ENCODE measurements around the gene PCOLCE2. TPM values are rescaled to one million over a fixed set of nuclear protein-coding genes. Genes with fewer than 3 reads are reported as not detected.

The PCOLCE2 gene
- total RNA-seq (100 to 1,000 TPM in 1 of 2 donors, 10 to 100 TPM in 1; 83.3 to 106 TPM), polyA plus RNA-seq (100 to 1,000 TPM in 1 of 2 donors, 10 to 100 TPM in 1; 73.0 to 181 TPM)
- long read RNA-seq, donor 1, transcript PCOLCE2-201 (9 exons, 2,021 nt): major isoform, 464 of 492 reads
- long read RNA-seq, donor 1, partial matches to known transcripts: 15 of 492 reads
- long read RNA-seq, donor 1, other reads (novel, unspliced or antisense): 11 of 492 reads
- long read RNA-seq, donor 2, transcript PCOLCE2-201 (9 exons, 2,021 nt): major isoform, 85 of 96 reads
- long read RNA-seq, donor 2, partial matches to known transcripts: 4 of 96 reads
- long read RNA-seq, donor 2, other reads (novel, unspliced or antisense): 4 of 96 reads

DNA sequence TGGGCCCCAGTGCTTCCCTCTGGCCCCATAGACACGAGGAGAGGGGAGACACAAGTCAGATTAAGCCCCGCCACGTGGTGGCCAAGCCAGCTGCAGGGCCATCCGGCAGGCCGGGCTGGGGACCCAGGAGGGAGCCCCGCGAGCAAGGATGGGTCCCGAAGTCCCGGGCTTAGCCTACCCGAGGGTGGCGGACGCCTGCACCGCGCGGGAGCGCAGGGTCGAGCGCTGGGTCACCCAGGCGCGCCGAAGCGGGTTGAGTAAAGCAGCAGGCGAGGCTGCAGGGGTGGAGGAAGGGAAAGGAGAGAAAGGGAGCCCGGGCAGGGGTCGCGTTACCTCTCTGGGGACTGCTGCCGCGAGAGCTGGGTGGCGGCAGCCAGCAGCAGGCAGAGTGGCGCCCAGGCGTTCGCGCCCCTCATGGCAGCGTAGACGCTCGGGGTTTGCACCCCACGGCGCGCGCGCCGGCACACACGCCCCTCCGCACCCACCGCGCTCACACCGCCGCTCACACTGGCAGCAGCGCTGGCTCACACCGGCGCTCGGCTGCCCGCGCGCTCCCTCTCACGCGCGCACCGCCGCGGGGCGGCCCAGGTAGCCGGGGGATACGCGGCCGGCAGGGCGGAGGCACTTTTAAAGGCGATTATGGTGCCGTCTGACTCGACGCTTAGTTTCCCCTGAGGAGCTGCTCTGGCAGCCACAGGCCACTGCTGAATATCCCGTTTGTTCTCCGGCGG, at the start of gene PCOLCE2:
PCOLCE2 (minus strand) TSS at position 603 of the 731 bp plus-strand sequence; CDS start at position 416, 187 bp downstream.
- Histone ChIP-seq H3K27me3 (ENCODE audit: control insufficient read depth in 1 of 2, insufficient read depth in 2 of 2, low read length in 1 of 2) (no peaks in the 10 kb centered on the region), H3K4me1 (ENCODE audit: control insufficient read depth in 1 of 2, insufficient read depth in 2 of 2, low read length in 2 of 2) (no peaks in the 10 kb centered on the region), H3K36me3 (ENCODE audit: control insufficient read depth in 1 of 2, insufficient read depth in 2 of 2, low read length in 1 of 2) (no peaks in the 10 kb centered on the region), H3K4me3 (ENCODE audit: low read length in 2 of 2) (peak within 1 kb of the TSS; percentile 70 to 91), H3K9me3 (ENCODE audit: control insufficient read depth, low read length) (no peaks in the 10 kb centered on the region), H3K27ac (ENCODE audit: low read depth in 1 of 2, low read length in 2 of 2) (no peak within 1 kb of the TSS)
- ATAC-seq (ENCODE audit: low FRiP score): peak; percentile 73
- intact Hi-C loops (cut with DNase I): loop anchor here in 1 of 2 donors (5.0 kb wide), 1 partner anchor 89 kb away; no protein-coding TSS in a partner anchor
- WGBS, 2 donors: 0% methylated on average over 33 to 74 of the region's 74 CpGs
- peak; percentile 52 to 81 for DNase-seq

DNA sequence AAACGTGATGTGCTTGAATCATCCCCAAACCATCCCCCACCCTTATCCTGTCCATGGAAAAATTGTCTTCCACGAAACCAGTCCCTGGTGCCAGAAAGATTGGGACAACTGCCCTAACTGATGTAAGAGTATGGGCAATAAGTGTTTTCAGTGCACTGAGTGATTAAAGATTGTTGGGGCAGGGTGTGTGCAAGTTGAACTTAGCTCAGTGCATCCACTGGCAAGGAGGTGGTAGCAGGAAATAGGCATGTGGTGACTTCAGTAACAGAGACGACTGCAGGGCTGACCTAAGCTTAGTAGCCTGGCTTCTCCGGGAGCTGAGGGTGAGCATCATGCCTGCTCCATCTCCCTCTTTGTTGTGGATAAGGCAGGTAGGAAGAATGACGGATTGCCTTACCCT, 47.1 kb upstream of the PCOLCE2 start:
- ATAC-seq (ENCODE audit: low FRiP score): no peak
- Histone ChIP-seq H3K27ac (ENCODE audit: low read depth in 1 of 2, low read length in 2 of 2) (no peak overlapping the region), H3K4me1 (ENCODE audit: control insufficient read depth in 1 of 2, insufficient read depth in 2 of 2, low read length in 2 of 2) (no peaks in the 10 kb centered on the region), H3K9me3 (ENCODE audit: control insufficient read depth, low read length) (no peaks in the 10 kb centered on the region), H3K27me3 (ENCODE audit: control insufficient read depth in 1 of 2, insufficient read depth in 2 of 2, low read length in 1 of 2) (no peaks in the 10 kb centered on the region), H3K36me3 (ENCODE audit: control insufficient read depth in 1 of 2, insufficient read depth in 2 of 2, low read length in 1 of 2) (no peaks in the 10 kb centered on the region), H3K4me3 (ENCODE audit: low read length in 2 of 2) (no peak overlapping the region)
- no peak for DNase-seq
- WGBS, 2 donors: 62 to 70% methylated on average over 5 of the region's 5 CpGs
- intact Hi-C loops (cut with DNase I): no loop called here

GRCh38 chr3:142934887-142935269, 46.0 kb upstream of the PCOLCE2 start:
- Histone ChIP-seq H3K9me3 (ENCODE audit: control insufficient read depth, low read length) (no peaks in the 10 kb centered on the region), H3K4me3 (ENCODE audit: low read length in 2 of 2) (no peak overlapping the region), H3K36me3 (ENCODE audit: control insufficient read depth in 1 of 2, insufficient read depth in 2 of 2, low read length in 1 of 2) (no peaks in the 10 kb centered on the region), H3K4me1 (ENCODE audit: control insufficient read depth in 1 of 2, insufficient read depth in 2 of 2, low read length in 2 of 2) (no peaks in the 10 kb centered on the region), H3K27ac (ENCODE audit: low read depth in 1 of 2, low read length in 2 of 2) (no peak overlapping the region), H3K27me3 (ENCODE audit: control insufficient read depth in 1 of 2, insufficient read depth in 2 of 2, low read length in 1 of 2) (no peaks in the 10 kb centered on the region)
- 88 to 91% methylated on average over 3 of the region's 3 CpGs for WGBS, 2 donors
- DNase-seq: no peak
- ATAC-seq (ENCODE audit: low FRiP score): no peak
- intact Hi-C loops (cut with DNase I): loop anchor here in 1 of 2 donors (5.0 kb wide), 1 partner anchor 108 kb away; no protein-coding TSS in a partner anchor

DNA sequence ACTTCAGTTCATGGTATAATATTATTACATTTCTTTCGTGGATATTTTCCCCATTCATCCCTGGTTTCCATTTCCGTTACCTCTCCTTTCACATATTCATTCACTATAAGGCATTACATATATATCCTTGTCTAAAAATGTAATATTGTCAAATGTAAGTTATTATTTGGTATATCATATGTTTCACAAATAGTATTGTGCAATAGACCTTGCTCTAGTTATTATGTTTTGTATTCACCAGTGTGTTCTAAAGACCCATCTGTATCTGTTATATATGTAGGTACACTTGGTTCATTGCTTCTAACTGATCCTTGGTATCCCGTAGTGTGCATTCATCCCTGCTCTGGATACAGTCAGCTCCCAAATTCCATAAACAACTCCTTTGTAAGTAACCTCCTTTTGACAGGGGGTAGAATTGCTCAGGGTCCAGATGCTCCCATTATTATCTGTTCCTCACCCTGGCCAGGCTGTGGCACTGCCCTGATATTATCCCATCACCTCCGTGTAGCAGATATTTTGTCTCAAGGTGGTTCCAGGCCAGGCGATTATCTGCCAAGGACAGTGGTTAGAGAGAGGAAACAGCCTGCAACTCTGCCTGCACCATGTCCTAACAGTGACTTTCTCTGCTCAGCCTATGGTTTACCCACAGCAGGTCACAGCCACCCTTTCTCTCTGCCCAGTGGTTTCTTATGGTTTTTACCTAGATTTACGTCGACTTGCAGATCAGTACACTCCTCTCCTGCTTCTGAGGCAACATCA, 45.4 kb upstream of the PCOLCE2 start:
- H3K9me3 ChIP-seq (ENCODE audit: control insufficient read depth, low read length): no peaks in the 10 kb centered on the region
- H3K27ac ChIP-seq (ENCODE audit: low read depth in 1 of 2, low read length in 2 of 2): no peak overlapping the region
- DNase-seq (no peak), ATAC-seq (ENCODE audit: low FRiP score) (no peak)
- no peak overlapping the region for H3K4me3 ChIP-seq (ENCODE audit: low read length in 2 of 2)
- 83 to 92% methylated on average over 7 of the region's 7 CpGs for WGBS, 2 donors
- intact Hi-C loops (cut with DNase I): loop anchor here in 1 of 2 donors (5.0 kb wide), 1 partner anchor 107 kb away; no protein-coding TSS in a partner anchor
- H3K27me3 ChIP-seq (ENCODE audit: control insufficient read depth in 1 of 2, insufficient read depth in 2 of 2, low read length in 1 of 2): no peaks in the 10 kb centered on the region
- H3K36me3 ChIP-seq (ENCODE audit: control insufficient read depth in 1 of 2, insufficient read depth in 2 of 2, low read length in 1 of 2): no peaks in the 10 kb centered on the region
- no peaks in the 10 kb centered on the region for H3K4me1 ChIP-seq (ENCODE audit: control insufficient read depth in 1 of 2, insufficient read depth in 2 of 2, low read length in 2 of 2)

DNA sequence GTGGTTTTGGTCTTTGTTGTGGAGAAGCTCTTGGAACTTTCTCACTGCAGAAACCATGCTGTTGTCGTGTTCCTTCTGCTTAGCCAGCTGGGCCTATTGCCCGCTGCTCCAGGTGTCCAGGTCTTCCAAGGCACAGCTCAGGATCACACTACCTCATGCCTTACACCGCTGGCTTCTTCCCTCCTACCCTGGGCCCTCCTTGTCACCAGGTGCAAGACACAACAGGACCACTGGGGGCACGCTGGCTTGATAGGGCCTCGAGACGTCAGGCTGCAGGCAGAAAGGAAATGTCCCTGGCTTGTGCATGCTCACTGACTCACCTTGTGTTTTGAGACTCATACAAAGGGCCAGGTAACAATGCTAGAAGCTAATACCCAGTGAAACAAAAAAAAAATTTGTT, 42.3 kb upstream of the PCOLCE2 start:
- no peak for DNase-seq
- no peak for ATAC-seq (ENCODE audit: low FRiP score)
- H3K36me3 ChIP-seq (ENCODE audit: control insufficient read depth in 1 of 2, insufficient read depth in 2 of 2, low read length in 1 of 2): no peaks in the 10 kb centered on the region
- no peaks in the 10 kb centered on the region for H3K4me1 ChIP-seq (ENCODE audit: control insufficient read depth in 1 of 2, insufficient read depth in 2 of 2, low read length in 2 of 2)
- no peaks in the 10 kb centered on the region for H3K27me3 ChIP-seq (ENCODE audit: control insufficient read depth in 1 of 2, insufficient read depth in 2 of 2, low read length in 1 of 2)
- H3K4me3 ChIP-seq (ENCODE audit: low read length in 2 of 2): no peak overlapping the region
- no peak overlapping the region for H3K27ac ChIP-seq (ENCODE audit: low read depth in 1 of 2, low read length in 2 of 2)
- intact Hi-C loops (cut with DNase I): loop anchor here in 1 of 2 donors (5.0 kb wide), 1 partner anchor 104 kb away; no protein-coding TSS in a partner anchor
- H3K9me3 ChIP-seq (ENCODE audit: control insufficient read depth, low read length): no peaks in the 10 kb centered on the region
- 78 to 82% methylated on average over 6 of the region's 6 CpGs for WGBS, 2 donors

DNA sequence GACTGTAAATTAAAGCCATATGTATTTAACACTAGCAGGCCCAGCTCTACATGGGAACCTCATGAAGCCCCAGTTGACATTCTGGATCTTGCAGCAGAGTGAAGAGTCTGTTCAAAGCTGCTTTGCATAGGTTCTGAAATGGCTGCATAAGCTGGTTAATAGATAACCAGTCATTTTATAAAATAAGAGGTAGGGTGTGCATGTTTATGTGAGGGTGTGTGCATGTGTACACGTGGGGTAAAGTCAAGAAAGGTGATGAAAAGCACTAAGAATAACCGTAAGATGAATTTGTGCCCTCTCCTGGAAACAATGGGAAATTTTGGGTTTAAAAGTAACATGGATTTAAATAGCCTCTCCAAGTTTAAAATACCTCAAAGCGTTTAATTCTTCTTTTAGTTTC, 41.6 kb upstream of the PCOLCE2 start:
- Histone ChIP-seq H3K9me3 (ENCODE audit: control insufficient read depth, low read length) (no peaks in the 10 kb centered on the region), H3K4me1 (ENCODE audit: control insufficient read depth in 1 of 2, insufficient read depth in 2 of 2, low read length in 2 of 2) (no peaks in the 10 kb centered on the region), H3K36me3 (ENCODE audit: control insufficient read depth in 1 of 2, insufficient read depth in 2 of 2, low read length in 1 of 2) (no peaks in the 10 kb centered on the region), H3K4me3 (ENCODE audit: low read length in 2 of 2) (no peak overlapping the region), H3K27ac (ENCODE audit: low read depth in 1 of 2, low read length in 2 of 2) (no peak overlapping the region), H3K27me3 (ENCODE audit: control insufficient read depth in 1 of 2, insufficient read depth in 2 of 2, low read length in 1 of 2) (no peaks in the 10 kb centered on the region)
- WGBS, 2 donors: 8 to 12% methylated on average over 3 of the region's 3 CpGs
- DNase-seq (no peak), ATAC-seq (ENCODE audit: low FRiP score) (no peak)
- intact Hi-C loops (cut with DNase I): loop anchor here in 1 of 2 donors (5.0 kb wide), 1 partner anchor 103 kb away; no protein-coding TSS in a partner anchor

DNA sequence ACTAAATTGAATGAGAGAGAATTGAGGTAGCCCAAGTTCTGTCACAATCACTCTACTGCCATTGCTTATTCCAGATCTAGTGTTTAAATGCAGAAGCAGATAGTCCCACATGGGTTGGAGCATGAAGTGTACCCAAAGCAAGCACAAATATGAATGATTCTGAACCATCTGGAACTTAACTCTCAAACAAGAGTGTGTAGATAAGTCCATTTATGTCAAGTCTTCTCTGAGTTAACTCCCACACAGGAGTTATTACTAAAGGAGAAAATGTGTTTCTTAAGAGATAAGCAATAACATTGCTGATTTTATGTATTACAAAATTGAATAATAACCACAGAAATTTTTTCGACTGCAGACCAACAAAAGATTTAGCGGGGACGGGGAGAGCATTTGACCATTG, 41.0 kb upstream of the PCOLCE2 start:
- 89 to 92% methylated on average over 3 of the region's 3 CpGs for WGBS, 2 donors
- H3K27ac ChIP-seq (ENCODE audit: low read depth in 1 of 2, low read length in 2 of 2): no peak overlapping the region
- ATAC-seq (ENCODE audit: low FRiP score): no peak
- H3K9me3 ChIP-seq (ENCODE audit: control insufficient read depth, low read length): no peaks in the 10 kb centered on the region
- H3K4me1 ChIP-seq (ENCODE audit: control insufficient read depth in 1 of 2, insufficient read depth in 2 of 2, low read length in 2 of 2): no peaks in the 10 kb centered on the region
- no peak for DNase-seq
- H3K36me3 ChIP-seq (ENCODE audit: control insufficient read depth in 1 of 2, insufficient read depth in 2 of 2, low read length in 1 of 2): no peaks in the 10 kb centered on the region
- H3K27me3 ChIP-seq (ENCODE audit: control insufficient read depth in 1 of 2, insufficient read depth in 2 of 2, low read length in 1 of 2): no peaks in the 10 kb centered on the region
- no peak overlapping the region for H3K4me3 ChIP-seq (ENCODE audit: low read length in 2 of 2)
- intact Hi-C loops (cut with DNase I): loop anchor here in 1 of 2 donors (5.0 kb wide), 1 partner anchor 103 kb away; no protein-coding TSS in a partner anchor

GRCh38 chr3:142929109-142929508, 40.2 kb upstream of the PCOLCE2 start:
- H3K4me3 ChIP-seq (ENCODE audit: low read length in 2 of 2): no peak overlapping the region
- ATAC-seq (ENCODE audit: low FRiP score): no peak

More at GRCh38 chr3:142929109-142929508, 40.2 kb upstream of the PCOLCE2 start:
- Histone ChIP-seq H3K36me3 (ENCODE audit: control insufficient read depth in 1 of 2, insufficient read depth in 2 of 2, low read length in 1 of 2) (no peaks in the 10 kb centered on the region), H3K27me3 (ENCODE audit: control insufficient read depth in 1 of 2, insufficient read depth in 2 of 2, low read length in 1 of 2) (no peaks in the 10 kb centered on the region), H3K9me3 (ENCODE audit: control insufficient read depth, low read length) (no peaks in the 10 kb centered on the region), H3K4me1 (ENCODE audit: control insufficient read depth in 1 of 2, insufficient read depth in 2 of 2, low read length in 2 of 2) (no peaks in the 10 kb centered on the region), H3K27ac (ENCODE audit: low read depth in 1 of 2, low read length in 2 of 2) (no peak overlapping the region)
- peak in 1 of 2 donors; percentile 54 for DNase-seq
- intact Hi-C loops (cut with DNase I): no loop called here
- WGBS, 2 donors: 35 to 42% methylated on average over 3 of the region's 3 CpGs

Data from aorta (tissue), 5 donors.